Endothelial cell (in vitro differentiated cells): ENCODE data around the gene OSBPL10. TPM values are rescaled to one million over a fixed set of nuclear protein-coding genes. Genes with fewer than 3 reads are reported as not detected.

ENCODE experiments used
- DNase-seq: peaks from one replicate; pipeline ENCODE4 v3.0.0; 2021; ENCODE audit warnings: low spot score
- H3K27ac Mint-ChIP-seq: one replicate; pipeline ENCODE4 v1.8.0; 2021; ENCODE audit warnings: mixed read lengths, inconsistent platforms; ENCODE audit not compliant: unreplicated experiment
- H3K27me3 Mint-ChIP-seq: one replicate; pipeline ENCODE4 v1.8.0; 2021; ENCODE audit warnings: mild to moderate bottlenecking, moderate library complexity, mixed read lengths, inconsistent platforms; ENCODE audit not compliant: unreplicated experiment
- H3K36me3 Mint-ChIP-seq: one replicate; pipeline ENCODE4 v1.8.0; 2021; ENCODE audit warnings: mild to moderate bottlenecking, low read depth, mixed read lengths, inconsistent platforms; ENCODE audit not compliant: unreplicated experiment
- H3K4me1 Mint-ChIP-seq: one replicate; pipeline ENCODE4 v1.8.0; 2021; ENCODE audit warnings: mild to moderate bottlenecking, mixed read lengths, inconsistent platforms; ENCODE audit not compliant: unreplicated experiment
- H3K4me3 Mint-ChIP-seq: one replicate; pipeline ENCODE4 v1.8.0; 2021; ENCODE audit warnings: mild to moderate bottlenecking, mixed read lengths, inconsistent platforms; ENCODE audit not compliant: unreplicated experiment
- H3K9me3 Mint-ChIP-seq: one replicate; pipeline ENCODE4 v1.8.0; 2021; ENCODE audit warnings: mixed read lengths, inconsistent platforms; ENCODE audit not compliant: unreplicated experiment
- CTCF ChIP-seq: fragments of 200-600 bp; sonication (generic); IDR thresholded peaks from one replicate; pipeline ENCODE4 v1.5.0; 2021; ENCODE audit warnings: antibody characterized with exemption; ENCODE audit not compliant: unreplicated experiment
- total RNA-seq: library from RNA; stranded (reverse); fragmentation: NEBNext Ultra II Directional; extraction: Animal tissue kit (Norgen Biotek cat#: 25700); gene quantifications from one replicate; pipeline ENCODE4 v1.2.1, GENCODE V29; 2021; ENCODE audit not compliant: unreplicated experiment

Gene OSBPL10
- total RNA-seq, 1 donor from 2014 or later: 61.0 TPM

GRCh38 chr3:31760654-31761053 is 220.4 kb downstream of the OSBPL10 start:
- no peak for TF ChIP-seq CTCF
- Mint-ChIP-seq H3K36me3 (no peaks in the 10 kb centered on the region), H3K27me3 (no peaks in the 10 kb centered on the region), H3K27ac (no peak overlapping the region), H3K4me3 (no peak overlapping the region), H3K4me1 (peaks cover 10% of the 10 kb centered on the region), H3K9me3 (no peaks in the 10 kb centered on the region)
- DNase-seq: no peak

- H3K4me3 Mint-ChIP-seq: no peak overlapping the region
- no peaks in the 10 kb centered on the region for H3K9me3 Mint-ChIP-seq
- H3K27me3 Mint-ChIP-seq: no peaks in the 10 kb centered on the region
- H3K27ac Mint-ChIP-seq: no peak overlapping the region
- TF ChIP-seq CTCF: no peak
- peaks cover 10% of the 10 kb centered on the region for H3K4me1 Mint-ChIP-seq
- no peaks in the 10 kb centered on the region for H3K36me3 Mint-ChIP-seq
- DNase-seq: no peak
These were observed 222.6 kb downstream of the OSBPL10 start for GRCh38 chr3:31758322-31758965.

- Mint-ChIP-seq H3K4me1 (peaks cover 10% of the 10 kb centered on the region), H3K9me3 (no peaks in the 10 kb centered on the region), H3K27me3 (no peaks in the 10 kb centered on the region), H3K4me3 (no peak overlapping the region), H3K27ac (no peak overlapping the region), H3K36me3 (no peaks in the 10 kb centered on the region)
- no peak for DNase-seq
- TF ChIP-seq CTCF: no peak
These were observed 225.0 kb downstream of the OSBPL10 start for GRCh38 chr3:31755926-31756658.

- H3K36me3 Mint-ChIP-seq: no peaks in the 10 kb centered on the region
- no peaks in the 10 kb centered on the region for H3K27me3 Mint-ChIP-seq
- no peak for DNase-seq
- no peak overlapping the region for H3K27ac Mint-ChIP-seq
- H3K4me1 Mint-ChIP-seq: peaks cover 10% of the 10 kb centered on the region
- no peak overlapping the region for H3K4me3 Mint-ChIP-seq
- no peaks in the 10 kb centered on the region for H3K9me3 Mint-ChIP-seq
- TF ChIP-seq CTCF: no peak
These were observed 226.3 kb downstream of the OSBPL10 start for GRCh38 chr3:31754575-31755278.

GRCh38 chr3:31753050-31753425 is 228.0 kb downstream of the OSBPL10 start:
- Mint-ChIP-seq H3K4me3 (no peak overlapping the region), H3K4me1 (peaks cover 16% of the 10 kb centered on the region), H3K36me3 (no peaks in the 10 kb centered on the region), H3K9me3 (no peaks in the 10 kb centered on the region), H3K27me3 (peaks cover 1% of the 10 kb centered on the region), H3K27ac (no peak overlapping the region)
- TF ChIP-seq CTCF: no peak
- no peak for DNase-seq
